Measurements from ENCODE around the gene USP8.
A peak's percentile ranks its signal among the peaks of the same experiment; 100 is the strongest.
"Not testable (repeated sequence)": the region's sequence is repeated elsewhere in the genome, so short reads cannot be mapped to it uniquely, and the experiment has no call there.

Gene USP8

GRCh38 chr15:50424066-50424890 is at the start of gene USP8:
Gene USP8, plus strand, starts transcription at chr15:50424405. Its CDS starts 14,669 bp downstream, at chr15:50439074.
- peak; percentile 74 for DNase-seq

- no peak for DNase-seq
Observed at GRCh38 chr15:50377867-50378751, 46.1 kb upstream of the USP8 start.

- DNase-seq: no peak
Observed at GRCh38 chr15:50378776-50379175, 45.4 kb upstream of the USP8 start.

GRCh38 chr15:50379413-50379812 is 44.8 kb upstream of the USP8 start:
- DNase-seq: not testable (repeated sequence)

GRCh38 chr15:50380089-50380488 is 44.1 kb upstream of the USP8 start:
- no peak for DNase-seq

- DNase-seq: no peak
Observed at GRCh38 chr15:50381438-50381837, 42.8 kb upstream of the USP8 start.

- DNase-seq: not testable (repeated sequence)
Observed at GRCh38 chr15:50382408-50382807, 41.8 kb upstream of the USP8 start.

- DNase-seq: no peak
Observed at GRCh38 chr15:50390554-50391264, 33.5 kb upstream of the USP8 start.

- DNase-seq: not testable (repeated sequence)
Observed at GRCh38 chr15:50391561-50391960, 32.6 kb upstream of the USP8 start.

GRCh38 chr15:50411870-50412269 is 12.3 kb upstream of the USP8 start:
- DNase-seq: no peak

GRCh38 chr15:50414624-50415023 is 9.6 kb upstream of the USP8 start:
- DNase-seq: no peak

- DNase-seq: no peak
Observed at GRCh38 chr15:50415752-50416404, 8.3 kb upstream of the USP8 start.

- DNase-seq: no peak
Observed at GRCh38 chr15:50416890-50417289, 7.3 kb upstream of the USP8 start.

GRCh38 chr15:50418041-50418583 is 6.1 kb upstream of the USP8 start:
- no peak for DNase-seq

- DNase-seq: no peak
Observed at GRCh38 chr15:50425219-50425618, 1.0 kb downstream of the USP8 start.

GRCh38 chr15:50425678-50426246 is 1.6 kb downstream of the USP8 start:
- not testable (repeated sequence) for DNase-seq

GRCh38 chr15:50426428-50426827 is 2.2 kb downstream of the USP8 start:
- DNase-seq: no peak

- no peak for DNase-seq
Observed at GRCh38 chr15:50431204-50431603, 7.0 kb downstream of the USP8 start.

GRCh38 chr15:50432230-50432629 is 8.0 kb downstream of the USP8 start:
- DNase-seq: no peak

- DNase-seq: no peak
Observed at GRCh38 chr15:50435772-50436171, 11.6 kb downstream of the USP8 start.

GRCh38 chr15:50438251-50438650 is 14.0 kb downstream of the USP8 start:
- no peak for DNase-seq

GRCh38 chr15:50440932-50441331 is 16.7 kb downstream of the USP8 start:
- DNase-seq: no peak
